Ascending aorta (tissue), 2 donors: ENCODE measurements around the gene COL26A1. TPM values are rescaled to one million over a fixed set of nuclear protein-coding genes. Genes with fewer than 3 reads are reported as not detected.
A peak's percentile ranks its signal among the peaks of the same experiment; 100 is the strongest.

ENCODE experiments used
- DNase-seq, 2 donors: peaks; one replicate each; pipeline ENCODE4 v3.0.0-alpha.2; 2019; ENCODE audit warnings: low spot score in 2 of 2
- H3K27ac ChIP-seq, 2 donors: fragments of 200-600 bp; sonication (generic); one replicate each; pipeline ENCODE4 v1.5.1; 2016 to 2017; ENCODE audit warnings: mild to moderate bottlenecking in 1 of 2
- H3K27me3 ChIP-seq: fragments of 200-600 bp; sonication (generic); one replicate; pipeline ENCODE4 v1.5.1; 2017
- H3K36me3 ChIP-seq, 2 donors: fragments of 200-600 bp; sonication (generic); one replicate each; pipeline ENCODE4 v1.5.1; 2016
- H3K4me1 ChIP-seq, 2 donors: fragments of 200-600 bp; sonication (generic); one replicate each; pipeline ENCODE4 v1.5.1; 2016 to 2017; ENCODE audit warnings: mild to moderate bottlenecking in 1 of 2
- H3K4me3 ChIP-seq, 2 donors: fragments of 200-600 bp; sonication (generic); one replicate each; pipeline ENCODE4 v1.5.1; 2016 to 2017; ENCODE audit warnings: mild to moderate bottlenecking in 1 of 2
- H3K9me3 ChIP-seq, 2 donors: fragments of 200-600 bp; sonication (generic); one replicate each; pipeline ENCODE4 v1.5.1; 2016
- intact Hi-C: fragments of 100-400 bp; cut with DNase I; formaldehyde crosslinking; loops from one replicate; pipeline ENCODE4 v1.15.1; 2023
- total RNA-seq: library from RNA; depleted of rRNA; stranded (reverse); fragments of >200 nt; gene quantifications from one replicate; pipeline ENCODE4 v1.1.0, GENCODE V29; 2016
- TF ChIP-seq, protein P1 (sequence below), 3 experiments: fragments of 200-600 bp in 2 of 3; fragments of 450-650 bp in 1 of 3; sonication (generic) in 2 of 3; IDR thresholded peaks; one replicate each; pipeline ENCODE4 v1.5.1; 2016 to 2019; ENCODE audit warnings: antibody characterized with exemption in 3 of 3, mild to moderate bottlenecking in 1 of 3, moderate library complexity in 1 of 3

COL26A1 gene
- total RNA-seq, 1 donor from 2014 or later = not detected

DNA sequence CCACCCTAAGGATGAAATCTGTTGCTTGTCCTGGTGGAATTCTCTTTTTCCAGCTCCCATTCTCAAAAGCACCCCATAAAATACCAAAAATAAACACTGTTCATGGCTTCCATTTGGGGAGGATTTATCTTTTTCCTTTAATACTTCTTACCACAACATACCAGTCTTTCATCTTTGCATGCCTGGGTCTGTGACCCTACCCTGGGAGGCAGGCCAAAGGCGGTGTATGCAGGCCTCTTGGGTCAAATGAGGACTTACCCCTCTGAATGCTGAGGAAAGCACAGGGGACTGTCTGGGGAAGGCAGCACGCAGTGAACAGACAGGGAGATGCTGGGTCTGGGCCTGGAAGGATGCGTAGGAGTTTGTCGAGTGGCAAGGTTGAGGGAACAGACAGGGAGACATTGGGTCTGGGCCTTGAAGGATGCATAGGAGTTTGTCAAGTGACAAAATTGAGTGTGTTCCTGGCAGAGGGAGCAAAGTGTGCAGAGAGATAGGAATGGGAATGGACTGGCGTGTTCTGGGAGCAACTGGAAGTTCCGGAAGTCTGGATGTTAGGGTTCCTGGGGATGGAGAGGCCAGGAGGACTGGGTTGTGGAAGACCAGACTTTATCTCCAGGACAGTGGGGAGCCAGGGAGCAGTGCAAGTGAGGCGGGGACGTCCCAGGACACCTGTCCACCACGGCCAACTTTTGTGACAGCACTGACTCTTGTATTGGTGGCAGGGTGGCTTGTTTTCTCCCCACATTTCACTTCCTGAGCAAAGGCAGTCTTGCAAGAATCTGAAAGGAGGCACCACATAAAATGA, 225.7 kb downstream of the COL26A1 start:
- H3K4me1 ChIP-seq = no peaks in the 10 kb centered on the region
- no peaks in the 10 kb centered on the region for H3K36me3 ChIP-seq
- no peak overlapping the region for H3K4me3 ChIP-seq
- intact Hi-C loops = no loop called here
- no peaks in the 10 kb centered on the region for H3K27me3 ChIP-seq
- DNase-seq = no peak
- no peaks in the 10 kb centered on the region for H3K9me3 ChIP-seq
- no peak overlapping the region for H3K27ac ChIP-seq
- TF ChIP-seq, protein P1, sequence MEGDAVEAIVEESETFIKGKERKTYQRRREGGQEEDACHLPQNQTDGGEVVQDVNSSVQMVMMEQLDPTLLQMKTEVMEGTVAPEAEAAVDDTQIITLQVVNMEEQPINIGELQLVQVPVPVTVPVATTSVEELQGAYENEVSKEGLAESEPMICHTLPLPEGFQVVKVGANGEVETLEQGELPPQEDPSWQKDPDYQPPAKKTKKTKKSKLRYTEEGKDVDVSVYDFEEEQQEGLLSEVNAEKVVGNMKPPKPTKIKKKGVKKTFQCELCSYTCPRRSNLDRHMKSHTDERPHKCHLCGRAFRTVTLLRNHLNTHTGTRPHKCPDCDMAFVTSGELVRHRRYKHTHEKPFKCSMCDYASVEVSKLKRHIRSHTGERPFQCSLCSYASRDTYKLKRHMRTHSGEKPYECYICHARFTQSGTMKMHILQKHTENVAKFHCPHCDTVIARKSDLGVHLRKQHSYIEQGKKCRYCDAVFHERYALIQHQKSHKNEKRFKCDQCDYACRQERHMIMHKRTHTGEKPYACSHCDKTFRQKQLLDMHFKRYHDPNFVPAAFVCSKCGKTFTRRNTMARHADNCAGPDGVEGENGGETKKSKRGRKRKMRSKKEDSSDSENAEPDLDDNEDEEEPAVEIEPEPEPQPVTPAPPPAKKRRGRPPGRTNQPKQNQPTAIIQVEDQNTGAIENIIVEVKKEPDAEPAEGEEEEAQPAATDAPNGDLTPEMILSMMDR (IDR thresholded peaks at IDR 0.05) = no peak

- Histone ChIP-seq H3K4me3 (no peak overlapping the region), H3K27ac (no peak overlapping the region), H3K27me3 (no peaks in the 10 kb centered on the region), H3K9me3 (no peaks in the 10 kb centered on the region), H3K36me3 (no peaks in the 10 kb centered on the region), H3K4me1 (no peaks in the 10 kb centered on the region)
- TF ChIP-seq, protein P1 (IDR thresholded peaks at IDR 0.05) = no peak
- intact Hi-C loops = no loop called here
- no peak for DNase-seq
Observed at GRCh38 chr7:101589052-101589451, 226.4 kb downstream of the COL26A1 start.

- TF ChIP-seq, protein P1 (IDR thresholded peaks at IDR 0.05) = no peak
- H3K4me1 ChIP-seq = no peaks in the 10 kb centered on the region
- no peak for DNase-seq
- no peak overlapping the region for H3K27ac ChIP-seq
- H3K4me3 ChIP-seq = no peak overlapping the region
- no peaks in the 10 kb centered on the region for H3K27me3 ChIP-seq
- intact Hi-C loops = no loop called here
- no peaks in the 10 kb centered on the region for H3K9me3 ChIP-seq
- H3K36me3 ChIP-seq = no peaks in the 10 kb centered on the region
Observed at GRCh38 chr7:101589976-101590662, 227.4 kb downstream of the COL26A1 start.

- intact Hi-C loops = no loop called here
- no peaks in the 10 kb centered on the region for H3K4me1 ChIP-seq
Observed at GRCh38 chr7:101590663-101591435, 228.2 kb downstream of the COL26A1 start.

GRCh38 chr7:101591504-101591903, 228.8 kb downstream of the COL26A1 start:
- Histone ChIP-seq H3K27me3 (no peaks in the 10 kb centered on the region), H3K4me3 (no peak overlapping the region), H3K9me3 (no peaks in the 10 kb centered on the region), H3K27ac (no peak overlapping the region), H3K4me1 (no peaks in the 10 kb centered on the region), H3K36me3 (no peaks in the 10 kb centered on the region)
- TF ChIP-seq, protein P1 (IDR thresholded peaks at IDR 0.05) = no peak
- DNase-seq = no peak
- intact Hi-C loops = no loop called here

More at GRCh38 chr7:101590663-101591435, 228.2 kb downstream of the COL26A1 start:
- H3K9me3 ChIP-seq = no peaks in the 10 kb centered on the region
- no peaks in the 10 kb centered on the region for H3K27me3 ChIP-seq
- H3K4me3 ChIP-seq = no peak overlapping the region
- TF ChIP-seq, protein P1 (IDR thresholded peaks at IDR 0.05) = no peak
- H3K27ac ChIP-seq = no peak overlapping the region
- peak in 1 of 2 donors; percentile 55 for DNase-seq
- no peaks in the 10 kb centered on the region for H3K36me3 ChIP-seq
